Measurements from ENCODE around the gene DPH7. TPM values are rescaled to one million over a fixed set of nuclear protein-coding genes. Genes with fewer than 3 reads are reported as not detected.
A peak's percentile ranks its signal among the peaks of the same experiment; 100 is the strongest.

Gene DPH7
- total and polyA plus RNA-seq, 2 donors: 26.2 to 93.1 TPM

GRCh38 chr9:137610944-137611343 is 32.2 kb upstream of the DPH7 start:
- H3K9me3 ChIP-seq (ENCODE audit: control insufficient read depth in 2 of 2, insufficient read depth in 1 of 2, low read length in 1 of 2): no peaks in the 10 kb centered on the region
- H3K4me1 ChIP-seq (ENCODE audit: control insufficient read depth in 2 of 2, insufficient read depth in 2 of 2, low read length in 2 of 2): peaks cover 9 to 21% of the 10 kb centered on the region in 2 donors
- H3K27me3 ChIP-seq (ENCODE audit: control insufficient read depth in 2 of 2, insufficient read depth in 1 of 2, low read length in 1 of 2): peaks cover 0 to 10% of the 10 kb centered on the region in 2 donors
- H3K27ac ChIP-seq (ENCODE audit: low read depth in 1 of 2, low read length in 1 of 2): no peak overlapping the region
- DNase-seq (ENCODE audit: low read depth in 6 of 9, low spot score in 9 of 9): no peak
- WGBS: 96% methylated on average over 6 of the region's 6 CpGs
- H3K36me3 ChIP-seq (ENCODE audit: control insufficient read depth in 2 of 2, insufficient read depth in 2 of 2, low read length in 1 of 2): peaks cover 19 to 24% of the 10 kb centered on the region in 2 donors
- no peak overlapping the region for H3K4me3 ChIP-seq (ENCODE audit: low read length in 2 of 2)

GRCh38 chr9:137607141-137607857 is 28.6 kb upstream of the DPH7 start:
- Histone ChIP-seq H3K27me3 (ENCODE audit: control insufficient read depth in 2 of 2, insufficient read depth in 1 of 2, low read length in 1 of 2) (peaks cover 0 to 18% of the 10 kb centered on the region in 2 donors), H3K9me3 (ENCODE audit: control insufficient read depth in 2 of 2, insufficient read depth in 1 of 2, low read length in 1 of 2) (peaks cover 0 to 1% of the 10 kb centered on the region in 2 donors), H3K36me3 (ENCODE audit: control insufficient read depth in 2 of 2, insufficient read depth in 2 of 2, low read length in 1 of 2) (no peaks in the 10 kb centered on the region), H3K4me3 (ENCODE audit: low read length in 2 of 2) (no peak overlapping the region), H3K27ac (ENCODE audit: low read depth in 1 of 2, low read length in 1 of 2) (no peak overlapping the region), H3K4me1 (ENCODE audit: control insufficient read depth in 2 of 2, insufficient read depth in 2 of 2, low read length in 2 of 2) (peaks cover 11 to 33% of the 10 kb centered on the region in 2 donors)
- WGBS: 94% methylated on average over 17 of the region's 17 CpGs
- no peak for DNase-seq (ENCODE audit: low read depth in 6 of 9, low spot score in 9 of 9)

GRCh38 chr9:137606734-137607138 is 28.0 kb upstream of the DPH7 start:
- Histone ChIP-seq H3K27ac (ENCODE audit: low read depth in 1 of 2, low read length in 1 of 2) (no peak overlapping the region), H3K4me3 (ENCODE audit: low read length in 2 of 2) (peak overlapping the region; percentile 40 to 71), H3K36me3 (ENCODE audit: control insufficient read depth in 2 of 2, insufficient read depth in 2 of 2, low read length in 1 of 2) (no peaks in the 10 kb centered on the region), H3K9me3 (ENCODE audit: control insufficient read depth in 2 of 2, insufficient read depth in 1 of 2, low read length in 1 of 2) (peaks cover 0 to 1% of the 10 kb centered on the region in 2 donors), H3K4me1 (ENCODE audit: control insufficient read depth in 2 of 2, insufficient read depth in 2 of 2, low read length in 2 of 2) (peaks cover 11 to 33% of the 10 kb centered on the region in 2 donors), H3K27me3 (ENCODE audit: control insufficient read depth in 2 of 2, insufficient read depth in 1 of 2, low read length in 1 of 2) (peaks cover 0 to 18% of the 10 kb centered on the region in 2 donors)
- 77% methylated on average over 13 of the region's 13 CpGs for WGBS
- DNase-seq (ENCODE audit: low read depth in 6 of 9, low spot score in 9 of 9): no peak

DNA sequence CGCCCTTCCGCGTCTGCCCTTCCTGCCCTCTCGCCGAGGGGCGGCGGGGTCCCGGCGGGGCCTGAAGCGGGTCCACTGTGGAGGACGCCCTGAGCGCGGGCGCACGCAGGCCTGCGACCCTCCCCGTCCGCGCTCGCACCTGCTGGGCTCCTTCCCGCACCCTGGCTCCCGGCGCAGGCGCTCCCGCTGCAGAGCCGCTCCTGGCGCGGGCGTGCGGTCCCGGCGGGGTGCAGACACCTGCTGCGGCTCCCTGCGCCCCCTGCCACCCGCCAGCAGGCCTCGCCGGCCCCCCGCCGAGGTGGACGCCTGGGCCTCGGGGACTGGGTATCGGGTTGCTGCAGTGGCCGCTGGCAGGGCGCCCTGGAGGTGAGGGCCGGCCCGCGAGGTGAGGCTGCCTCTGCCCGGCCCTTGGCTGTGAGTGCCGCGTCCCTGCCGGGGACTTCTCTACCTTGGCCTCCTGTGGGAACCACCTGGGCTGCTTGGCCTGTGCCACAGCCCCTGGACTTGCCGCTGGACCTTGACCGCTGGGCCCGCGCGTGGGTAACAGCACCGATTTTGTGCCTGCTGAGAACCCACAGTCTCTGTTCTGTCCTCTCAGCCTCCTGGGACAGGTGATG is 27.4 kb upstream of the DPH7 start:
- Histone ChIP-seq H3K27me3 (ENCODE audit: control insufficient read depth in 2 of 2, insufficient read depth in 1 of 2, low read length in 1 of 2) (peaks cover 0 to 18% of the 10 kb centered on the region in 2 donors), H3K36me3 (ENCODE audit: control insufficient read depth in 2 of 2, insufficient read depth in 2 of 2, low read length in 1 of 2) (no peaks in the 10 kb centered on the region), H3K27ac (ENCODE audit: low read depth in 1 of 2, low read length in 1 of 2) (peak overlapping the region in 1 of 2 donors; percentile 89), H3K9me3 (ENCODE audit: control insufficient read depth in 2 of 2, insufficient read depth in 1 of 2, low read length in 1 of 2) (peaks cover 0 to 1% of the 10 kb centered on the region in 2 donors), H3K4me1 (ENCODE audit: control insufficient read depth in 2 of 2, insufficient read depth in 2 of 2, low read length in 2 of 2) (peaks cover 11 to 33% of the 10 kb centered on the region in 2 donors), H3K4me3 (ENCODE audit: low read length in 2 of 2) (peak overlapping the region; percentile 40 to 71)
- 4% methylated on average over 57 of the region's 57 CpGs for WGBS
- DNase-seq (ENCODE audit: low read depth in 6 of 9, low spot score in 9 of 9): peak in 1 of 9 donors; percentile 52

DNA sequence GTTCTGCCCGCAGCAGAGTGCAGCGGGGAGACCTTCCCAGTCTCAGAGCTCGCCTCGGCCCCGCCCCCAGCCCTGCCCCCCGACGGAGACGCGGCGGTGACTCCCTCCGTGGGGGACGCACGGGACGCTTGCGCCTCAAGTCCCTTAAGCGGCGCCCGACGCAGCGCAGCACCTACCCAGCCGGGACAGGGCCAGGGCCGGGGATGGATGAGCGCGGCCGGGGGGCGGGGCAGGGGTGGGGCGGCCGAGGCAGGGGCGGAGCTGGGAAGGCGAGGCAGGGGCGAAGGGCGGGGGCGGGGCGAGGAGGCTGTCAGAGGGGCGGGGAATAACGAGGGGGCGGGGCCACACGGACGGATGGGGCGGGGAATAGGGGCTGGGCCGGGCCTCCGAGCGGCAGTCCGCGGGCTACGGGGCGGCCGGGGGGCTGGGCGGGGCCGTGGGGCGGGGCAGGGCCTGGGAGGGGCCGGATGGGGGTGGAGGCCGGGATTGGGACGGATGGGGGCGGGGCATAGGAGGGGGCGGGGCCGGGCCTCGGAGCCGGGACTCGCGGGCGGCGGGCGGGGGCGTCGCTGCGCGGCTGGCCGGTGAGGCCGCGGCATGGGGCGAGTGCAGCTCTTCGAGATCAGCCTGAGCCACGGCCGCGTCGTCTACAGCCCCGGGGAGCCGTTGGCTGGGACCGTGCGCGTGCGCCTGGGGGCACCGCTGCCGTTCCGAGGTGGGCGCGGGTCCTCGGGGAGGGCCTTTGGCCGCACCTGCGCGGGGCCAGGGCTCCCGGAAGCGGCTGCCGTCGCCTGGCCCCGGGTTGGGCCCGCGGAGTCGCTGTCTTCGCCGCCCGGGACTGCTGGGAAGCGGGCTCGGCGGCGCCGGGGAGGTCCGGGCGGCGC is 26.6 kb upstream of the DPH7 start, which contains the start of gene ARRDC1:
TSS of gene ARRDC1 (plus strand) at position 566 of the 884 bp plus-strand sequence. CDS start at position 598, 32 bp downstream.
- Histone ChIP-seq H3K27ac (ENCODE audit: low read depth in 1 of 2, low read length in 1 of 2) (peak within 1 kb of the TSS in 1 of 2 donors; percentile 89), H3K4me1 (ENCODE audit: control insufficient read depth in 2 of 2, insufficient read depth in 2 of 2, low read length in 2 of 2) (peaks cover 11 to 33% of the 10 kb centered on the region in 2 donors), H3K4me3 (ENCODE audit: low read length in 2 of 2) (peak within 1 kb of the TSS; percentile 40 to 71), H3K36me3 (ENCODE audit: control insufficient read depth in 2 of 2, insufficient read depth in 2 of 2, low read length in 1 of 2) (no peaks in the 10 kb centered on the region), H3K9me3 (ENCODE audit: control insufficient read depth in 2 of 2, insufficient read depth in 1 of 2, low read length in 1 of 2) (peaks cover 0 to 1% of the 10 kb centered on the region in 2 donors), H3K27me3 (ENCODE audit: control insufficient read depth in 2 of 2, insufficient read depth in 1 of 2, low read length in 1 of 2) (peaks cover 0 to 18% of the 10 kb centered on the region in 2 donors)
- DNase-seq (ENCODE audit: low read depth in 6 of 9, low spot score in 9 of 9): peak; percentile 59 to 92 (median 83)
- WGBS: under 1% methylated on average over 109 of the region's 111 CpGs

GRCh38 chr9:137604345-137605086 is 25.8 kb upstream of the DPH7 start:
- peak in 1 of 9 donors; percentile 23 for DNase-seq (ENCODE audit: low read depth in 6 of 9, low spot score in 9 of 9)
- Histone ChIP-seq H3K4me3 (ENCODE audit: low read length in 2 of 2) (peak overlapping the region; percentile 13 to 71), H3K9me3 (ENCODE audit: control insufficient read depth in 2 of 2, insufficient read depth in 1 of 2, low read length in 1 of 2) (peaks cover 0 to 1% of the 10 kb centered on the region in 2 donors), H3K36me3 (ENCODE audit: control insufficient read depth in 2 of 2, insufficient read depth in 2 of 2, low read length in 1 of 2) (no peaks in the 10 kb centered on the region), H3K27me3 (ENCODE audit: control insufficient read depth in 2 of 2, insufficient read depth in 1 of 2, low read length in 1 of 2) (peaks cover 0 to 18% of the 10 kb centered on the region in 2 donors), H3K4me1 (ENCODE audit: control insufficient read depth in 2 of 2, insufficient read depth in 2 of 2, low read length in 2 of 2) (peaks cover 11 to 33% of the 10 kb centered on the region in 2 donors), H3K27ac (ENCODE audit: low read depth in 1 of 2, low read length in 1 of 2) (no peak overlapping the region)
- WGBS: 24% methylated on average over 49 of the region's 49 CpGs

- Histone ChIP-seq H3K27ac (ENCODE audit: low read depth in 1 of 2, low read length in 1 of 2) (no peak overlapping the region), H3K4me1 (ENCODE audit: control insufficient read depth in 2 of 2, insufficient read depth in 2 of 2, low read length in 2 of 2) (peaks cover 11 to 33% of the 10 kb centered on the region in 2 donors), H3K9me3 (ENCODE audit: control insufficient read depth in 2 of 2, insufficient read depth in 1 of 2, low read length in 1 of 2) (peaks cover 0 to 1% of the 10 kb centered on the region in 2 donors), H3K4me3 (ENCODE audit: low read length in 2 of 2) (no peak overlapping the region), H3K27me3 (ENCODE audit: control insufficient read depth in 2 of 2, insufficient read depth in 1 of 2, low read length in 1 of 2) (peaks cover 0 to 18% of the 10 kb centered on the region in 2 donors), H3K36me3 (ENCODE audit: control insufficient read depth in 2 of 2, insufficient read depth in 2 of 2, low read length in 1 of 2) (no peaks in the 10 kb centered on the region)
- DNase-seq (ENCODE audit: low read depth in 6 of 9, low spot score in 9 of 9): no peak
- 95% methylated on average over 13 of the region's 13 CpGs for WGBS
Observed at GRCh38 chr9:137603879-137604278, 25.2 kb upstream of the DPH7 start.

DNA sequence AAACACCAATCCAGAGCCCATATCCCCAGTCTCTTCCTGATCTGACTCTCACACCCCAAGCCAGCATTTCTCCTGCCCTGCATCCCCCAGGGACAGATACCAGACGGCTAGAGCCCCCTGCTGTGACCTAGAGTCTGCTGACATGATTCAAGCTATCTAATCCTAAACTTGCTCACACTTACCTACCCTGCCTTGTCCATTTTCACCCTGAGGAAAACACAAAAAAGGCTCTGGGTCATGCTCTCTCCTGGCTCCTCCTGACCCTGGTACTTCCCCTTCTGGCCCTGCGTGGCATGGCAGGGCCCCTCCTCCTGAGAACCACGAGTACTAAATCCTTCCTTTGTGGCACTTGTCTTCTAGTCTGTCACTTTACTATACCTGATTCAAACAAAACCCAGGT is 23.9 kb upstream of the DPH7 start:
- no peak for DNase-seq (ENCODE audit: low read depth in 6 of 9, low spot score in 9 of 9)
- 17% methylated on average over 3 of the region's 3 CpGs for WGBS
- H3K27ac ChIP-seq (ENCODE audit: low read depth in 1 of 2, low read length in 1 of 2): no peak overlapping the region
- H3K4me1 ChIP-seq (ENCODE audit: control insufficient read depth in 2 of 2, insufficient read depth in 2 of 2, low read length in 2 of 2): peaks cover 11 to 27% of the 10 kb centered on the region in 2 donors
- no peak overlapping the region for H3K4me3 ChIP-seq (ENCODE audit: low read length in 2 of 2)
- no peaks in the 10 kb centered on the region for H3K36me3 ChIP-seq (ENCODE audit: control insufficient read depth in 2 of 2, insufficient read depth in 2 of 2, low read length in 1 of 2)
- H3K9me3 ChIP-seq (ENCODE audit: control insufficient read depth in 2 of 2, insufficient read depth in 1 of 2, low read length in 1 of 2): peaks cover 0 to 1% of the 10 kb centered on the region in 2 donors
- peaks cover 0 to 18% of the 10 kb centered on the region in 2 donors for H3K27me3 ChIP-seq (ENCODE audit: control insufficient read depth in 2 of 2, insufficient read depth in 1 of 2, low read length in 1 of 2)

Measured in thymus (tissue), 11 donors.